Measurements from ENCODE around the gene CALM3. TPM values are rescaled to one million over a fixed set of nuclear protein-coding genes. Genes with fewer than 3 reads are reported as not detected.

Gene CALM3
- total and polyA plus RNA-seq, 2 donors (not counting 3 experiments of a cell fraction or from before 2014, with no cell fraction given): 305 to 425 TPM

DNA sequence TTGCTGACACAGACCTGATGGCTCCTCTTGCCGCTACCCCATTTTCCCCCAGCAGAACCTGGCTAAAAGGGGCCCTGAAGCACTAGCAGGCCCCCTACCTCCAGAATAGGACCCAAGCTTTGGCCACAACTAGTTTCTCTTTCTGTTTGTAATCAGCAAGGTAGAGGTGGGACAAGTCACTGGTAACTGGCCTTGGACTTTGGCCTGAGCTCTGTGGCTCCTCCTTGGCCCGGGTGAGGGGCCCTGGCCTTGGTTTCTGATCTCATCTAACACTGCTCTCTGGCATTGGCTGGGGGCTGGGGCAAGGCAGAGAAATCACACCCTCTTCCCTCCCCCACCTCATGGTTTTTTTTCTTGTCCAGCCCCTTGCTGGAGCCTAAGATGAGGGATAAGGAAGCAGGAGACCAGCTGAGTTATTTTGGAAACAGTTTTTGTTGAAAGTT is 2.1 kb downstream of the CALM3 start:
- Histone ChIP-seq H3K9ac (replicated peaks; ENCODE audit: extremely low read depth, insufficient read depth, low read length) (peak overlapping the region; percentile 96), H3K9me1 (replicated peaks; ENCODE audit: control insufficient read depth, extremely low read depth, insufficient read depth, low read length) (no peaks in the 10 kb centered on the region), H3K79me2 (ENCODE audit: control insufficient read depth, insufficient read depth, low read length) (peaks cover 53% of the 10 kb centered on the region), H3K36me3 (ENCODE audit: control insufficient read depth in 2 of 2, extremely low read depth in 1 of 2, insufficient read depth in 2 of 2, low read length in 2 of 2) (peaks cover 5 to 30% of the 10 kb centered on the region in 2 experiments), H2AFZ (ENCODE audit: low read depth, low read length) (no peak overlapping the region), H3K4me1 (ENCODE audit: control insufficient read depth, extremely low read depth, insufficient read depth, low read length) (peaks cover 13% of the 10 kb centered on the region), H3K4me3 (replicated peaks in 1 of 3; ENCODE audit: insufficient read depth in 1 of 3, low read depth in 1 of 3, low read length in 3 of 3) (peak overlapping the region in 2 of 3 experiments; percentile 98 to 99), H3K27ac (ENCODE audit: insufficient read depth, low read depth, low read length) (no peak overlapping the region), H4K20me1 (replicated peaks; ENCODE audit: control insufficient read depth, extremely low read depth, insufficient read depth, low read length) (no peaks in the 10 kb centered on the region), H3K4me2 (ENCODE audit: insufficient read depth, low read length) (peak overlapping the region; percentile 53), H3K27me3 (ENCODE audit: control insufficient read depth in 2 of 2, insufficient read depth in 2 of 2, low read length in 2 of 2) (peaks cover 0 to 3% of the 10 kb centered on the region in 2 experiments), H3K9me3 (replicated peaks; ENCODE audit: control insufficient read depth, insufficient read depth, low read length) (no peaks in the 10 kb centered on the region)
- FAIRE-seq (peak; percentile 18), DNase-seq (ENCODE audit: low read depth, low spot score) (no peak)
- intact Hi-C loops (cut with micrococcal nuclease): loop anchor here (1.0 kb wide), 1 partner anchor 11 kb away; no protein-coding TSS in a partner anchor
- ChIA-PET POLR2A (interaction anchor here (1.0 kb wide), 1 partner anchor 59 kb away, joined by 3 read pairs; no protein-coding TSS in a partner anchor), CTCF (interaction anchor here (1.3 kb wide), 1 partner anchor 11 kb away, joined by 4 read pairs; no protein-coding TSS in a partner anchor)
- dilution Hi-C loops (cut with MboI; ENCODE audit: extremely low pct_ligation_motif_present, low sequenced_read_pairs): no loop called here
- BruUV-seq (replicated peaks): TSS peak; percentile 9
- no peak for TF ChIP-seq GATA2 (IDR thresholded peaks at IDR 0.05; ENCODE audit: insufficient read depth, insufficient read length, low read depth, low read length)

DNA sequence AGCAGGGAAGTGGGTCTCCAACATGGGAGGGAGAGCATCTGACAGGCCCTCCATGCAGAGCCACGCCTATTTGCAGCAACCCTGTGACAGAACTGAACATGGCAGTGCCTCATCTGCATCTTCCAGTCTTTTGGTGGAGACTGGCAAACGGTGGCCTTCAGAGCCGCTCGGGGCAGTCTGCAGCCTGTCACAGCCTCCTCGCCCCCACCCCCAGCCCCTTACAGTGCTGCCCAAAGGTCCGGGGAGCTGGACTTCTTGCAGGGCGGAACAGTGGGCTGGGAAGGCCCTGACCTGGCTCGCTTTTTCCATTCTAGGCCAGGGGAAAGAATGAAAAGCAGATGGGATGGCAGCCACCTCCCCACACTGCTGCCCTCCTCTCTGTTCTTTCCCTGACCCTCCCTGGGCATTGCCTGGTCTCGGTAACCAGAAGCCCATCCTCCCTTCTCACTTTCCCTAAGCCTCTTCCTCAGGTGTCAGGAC is 2.7 kb downstream of the CALM3 start:
- dilution Hi-C loops (cut with MboI; ENCODE audit: extremely low pct_ligation_motif_present, low sequenced_read_pairs): no loop called here

More for the DNA sequence above, 2.7 kb downstream of the CALM3 start:
- ChIA-PET CTCF (interaction anchor here (1.3 kb wide), 1 partner anchor 11 kb away, joined by 4 read pairs; no protein-coding TSS in a partner anchor), POLR2A (no interaction called here)
- no TSS peak for BruUV-seq (replicated peaks)
- Histone ChIP-seq H3K79me2 (ENCODE audit: control insufficient read depth, insufficient read depth, low read length) (peaks cover 53% of the 10 kb centered on the region), H3K4me1 (ENCODE audit: control insufficient read depth, extremely low read depth, insufficient read depth, low read length) (peaks cover 13% of the 10 kb centered on the region), H3K9ac (replicated peaks; ENCODE audit: extremely low read depth, insufficient read depth, low read length) (no peak overlapping the region), H3K9me3 (replicated peaks; ENCODE audit: control insufficient read depth, insufficient read depth, low read length) (no peaks in the 10 kb centered on the region), H3K36me3 (ENCODE audit: control insufficient read depth in 2 of 2, extremely low read depth in 1 of 2, insufficient read depth in 2 of 2, low read length in 2 of 2) (peaks cover 10 to 35% of the 10 kb centered on the region in 2 experiments), H3K4me2 (ENCODE audit: insufficient read depth, low read length) (peak overlapping the region; percentile 53), H4K20me1 (replicated peaks; ENCODE audit: control insufficient read depth, extremely low read depth, insufficient read depth, low read length) (no peaks in the 10 kb centered on the region), H2AFZ (ENCODE audit: low read depth, low read length) (no peak overlapping the region), H3K9me1 (replicated peaks; ENCODE audit: control insufficient read depth, extremely low read depth, insufficient read depth, low read length) (no peaks in the 10 kb centered on the region), H3K4me3 (replicated peaks in 1 of 3; ENCODE audit: insufficient read depth in 1 of 3, low read depth in 1 of 3, low read length in 3 of 3) (no peak overlapping the region), H3K27me3 (ENCODE audit: control insufficient read depth in 2 of 2, insufficient read depth in 2 of 2, low read length in 2 of 2) (peaks cover 0 to 3% of the 10 kb centered on the region in 2 experiments), H3K27ac (ENCODE audit: insufficient read depth, low read depth, low read length) (no peak overlapping the region)
- TF ChIP-seq FOS (IDR thresholded peaks at IDR 0.05; ENCODE audit: borderline replicate concordance, insufficient read depth, low read length): no peak
- TF ChIP-seq JUN (IDR thresholded peaks at IDR 0.05; ENCODE audit: borderline replicate concordance, insufficient read depth, insufficient read length, low read depth): no peak
- TF ChIP-seq GATA2 (IDR thresholded peaks at IDR 0.05; ENCODE audit: insufficient read depth, insufficient read length, low read depth, low read length): no peak
- TF ChIP-seq POLR2A (IDR thresholded peaks at IDR 0.05; ENCODE audit: low read depth, low read length): no peak
- TF ChIP-seq, protein P1, sequence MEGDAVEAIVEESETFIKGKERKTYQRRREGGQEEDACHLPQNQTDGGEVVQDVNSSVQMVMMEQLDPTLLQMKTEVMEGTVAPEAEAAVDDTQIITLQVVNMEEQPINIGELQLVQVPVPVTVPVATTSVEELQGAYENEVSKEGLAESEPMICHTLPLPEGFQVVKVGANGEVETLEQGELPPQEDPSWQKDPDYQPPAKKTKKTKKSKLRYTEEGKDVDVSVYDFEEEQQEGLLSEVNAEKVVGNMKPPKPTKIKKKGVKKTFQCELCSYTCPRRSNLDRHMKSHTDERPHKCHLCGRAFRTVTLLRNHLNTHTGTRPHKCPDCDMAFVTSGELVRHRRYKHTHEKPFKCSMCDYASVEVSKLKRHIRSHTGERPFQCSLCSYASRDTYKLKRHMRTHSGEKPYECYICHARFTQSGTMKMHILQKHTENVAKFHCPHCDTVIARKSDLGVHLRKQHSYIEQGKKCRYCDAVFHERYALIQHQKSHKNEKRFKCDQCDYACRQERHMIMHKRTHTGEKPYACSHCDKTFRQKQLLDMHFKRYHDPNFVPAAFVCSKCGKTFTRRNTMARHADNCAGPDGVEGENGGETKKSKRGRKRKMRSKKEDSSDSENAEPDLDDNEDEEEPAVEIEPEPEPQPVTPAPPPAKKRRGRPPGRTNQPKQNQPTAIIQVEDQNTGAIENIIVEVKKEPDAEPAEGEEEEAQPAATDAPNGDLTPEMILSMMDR (IDR thresholded peaks at IDR 0.05; ENCODE audit: extremely low read depth in 1 of 2, insufficient read depth in 1 of 2, low read depth in 1 of 2, low read length in 2 of 2): no peak
- no peak for TF ChIP-seq EZH2 (IDR thresholded peaks at IDR 0.05; ENCODE audit: borderline replicate concordance, low read depth, low read length, severe bottlenecking)
- TF ChIP-seq POLR2AphosphoS5 (IDR thresholded peaks at IDR 0.05; ENCODE audit: insufficient read depth, low read depth, low read length): no peak
- TF ChIP-seq, protein P2, sequence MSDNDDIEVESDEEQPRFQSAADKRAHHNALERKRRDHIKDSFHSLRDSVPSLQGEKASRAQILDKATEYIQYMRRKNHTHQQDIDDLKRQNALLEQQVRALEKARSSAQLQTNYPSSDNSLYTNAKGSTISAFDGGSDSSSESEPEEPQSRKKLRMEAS (IDR thresholded peaks at IDR 0.05; ENCODE audit: insufficient read depth, insufficient read length): no peak
- TF ChIP-seq MYC (IDR thresholded peaks at IDR 0.05; ENCODE audit: low read depth, low read length): no peak
- FAIRE-seq (no peak), DNase-seq (ENCODE audit: low read depth, low spot score) (no peak)
- intact Hi-C loops (cut with micrococcal nuclease): loop anchor here (1.0 kb wide), 1 partner anchor 11 kb away; no protein-coding TSS in a partner anchor
